Measurements from ENCODE around the gene HAPSTR1. TPM values are rescaled to one million over a fixed set of nuclear protein-coding genes. Genes with fewer than 3 reads are reported as not detected.

The HAPSTR1 gene
- total and polyA plus RNA-seq, 4 donors, result 14.0 to 67.5 (median 42.3) TPM

GRCh38 chr16:9124908-9125584, 33.6 kb downstream of the HAPSTR1 start:
- Histone ChIP-seq H3K4me3 (ENCODE audit: low read length in 2 of 2) (no peak overlapping the region), H3K4me1 (ENCODE audit: control insufficient read depth in 1 of 2, insufficient read depth in 2 of 2, low read length in 2 of 2) (peaks cover 0 to 3% of the 10 kb centered on the region in 2 donors), H3K27ac (ENCODE audit: low read depth in 1 of 2, low read length in 2 of 2) (no peak overlapping the region), H3K27me3 (ENCODE audit: control insufficient read depth in 1 of 2, insufficient read depth in 2 of 2, low read length in 1 of 2) (no peaks in the 10 kb centered on the region), H3K36me3 (ENCODE audit: control insufficient read depth in 1 of 2, insufficient read depth in 2 of 2, low read length in 1 of 2) (no peaks in the 10 kb centered on the region), H3K9me3 (ENCODE audit: control insufficient read depth, low read length) (no peaks in the 10 kb centered on the region)
- WGBS, 2 donors, result 64 to 76% methylated on average over 12 of the region's 12 CpGs
- ATAC-seq (ENCODE audit: low FRiP score) (peak; percentile 29), DNase-seq (no peak)
- intact Hi-C loops (cut with DNase I), result no loop called here

GRCh38 chr16:9125658-9126505, 34.4 kb downstream of the HAPSTR1 start:
- H3K27ac ChIP-seq (ENCODE audit: low read depth in 1 of 2, low read length in 2 of 2), result no peak overlapping the region
- H3K27me3 ChIP-seq (ENCODE audit: control insufficient read depth in 1 of 2, insufficient read depth in 2 of 2, low read length in 1 of 2), result no peaks in the 10 kb centered on the region
- H3K4me1 ChIP-seq (ENCODE audit: control insufficient read depth in 1 of 2, insufficient read depth in 2 of 2, low read length in 2 of 2), result peaks cover 0 to 3% of the 10 kb centered on the region in 2 donors
- DNase-seq (no peak), ATAC-seq (ENCODE audit: low FRiP score) (no peak)
- no peak overlapping the region for H3K4me3 ChIP-seq (ENCODE audit: low read length in 2 of 2)
- 73 to 81% methylated on average over 17 of the region's 17 CpGs for WGBS, 2 donors
- no peaks in the 10 kb centered on the region for H3K36me3 ChIP-seq (ENCODE audit: control insufficient read depth in 1 of 2, insufficient read depth in 2 of 2, low read length in 1 of 2)
- no peaks in the 10 kb centered on the region for H3K9me3 ChIP-seq (ENCODE audit: control insufficient read depth, low read length)
- intact Hi-C loops (cut with DNase I), result no loop called here

GRCh38 chr16:9126609-9127008, 35.2 kb downstream of the HAPSTR1 start:
- 72 to 86% methylated on average over 2 of the region's 2 CpGs for WGBS, 2 donors
- Histone ChIP-seq H3K4me1 (ENCODE audit: control insufficient read depth in 1 of 2, insufficient read depth in 2 of 2, low read length in 2 of 2) (peaks cover 0 to 3% of the 10 kb centered on the region in 2 donors), H3K27ac (ENCODE audit: low read depth in 1 of 2, low read length in 2 of 2) (no peak overlapping the region), H3K27me3 (ENCODE audit: control insufficient read depth in 1 of 2, insufficient read depth in 2 of 2, low read length in 1 of 2) (no peaks in the 10 kb centered on the region), H3K9me3 (ENCODE audit: control insufficient read depth, low read length) (no peaks in the 10 kb centered on the region), H3K4me3 (ENCODE audit: low read length in 2 of 2) (no peak overlapping the region), H3K36me3 (ENCODE audit: control insufficient read depth in 1 of 2, insufficient read depth in 2 of 2, low read length in 1 of 2) (no peaks in the 10 kb centered on the region)
- ATAC-seq (ENCODE audit: low FRiP score) (no peak), DNase-seq (no peak)
- intact Hi-C loops (cut with DNase I), result no loop called here

GRCh38 chr16:9128346-9129342, 37.2 kb downstream of the HAPSTR1 start:
- Histone ChIP-seq H3K4me1 (ENCODE audit: control insufficient read depth in 1 of 2, insufficient read depth in 2 of 2, low read length in 2 of 2) (peaks cover 0 to 3% of the 10 kb centered on the region in 2 donors), H3K9me3 (ENCODE audit: control insufficient read depth, low read length) (no peaks in the 10 kb centered on the region), H3K27me3 (ENCODE audit: control insufficient read depth in 1 of 2, insufficient read depth in 2 of 2, low read length in 1 of 2) (no peaks in the 10 kb centered on the region), H3K27ac (ENCODE audit: low read depth in 1 of 2, low read length in 2 of 2) (peak overlapping the region in 1 of 2 donors; percentile 60), H3K4me3 (ENCODE audit: low read length in 2 of 2) (no peak overlapping the region), H3K36me3 (ENCODE audit: control insufficient read depth in 1 of 2, insufficient read depth in 2 of 2, low read length in 1 of 2) (no peaks in the 10 kb centered on the region)
- intact Hi-C loops (cut with DNase I), result no loop called here
- ATAC-seq (ENCODE audit: low FRiP score) (no peak), DNase-seq (no peak)
- WGBS, 2 donors, result 60 to 63% methylated on average over 14 of the region's 14 CpGs

DNA sequence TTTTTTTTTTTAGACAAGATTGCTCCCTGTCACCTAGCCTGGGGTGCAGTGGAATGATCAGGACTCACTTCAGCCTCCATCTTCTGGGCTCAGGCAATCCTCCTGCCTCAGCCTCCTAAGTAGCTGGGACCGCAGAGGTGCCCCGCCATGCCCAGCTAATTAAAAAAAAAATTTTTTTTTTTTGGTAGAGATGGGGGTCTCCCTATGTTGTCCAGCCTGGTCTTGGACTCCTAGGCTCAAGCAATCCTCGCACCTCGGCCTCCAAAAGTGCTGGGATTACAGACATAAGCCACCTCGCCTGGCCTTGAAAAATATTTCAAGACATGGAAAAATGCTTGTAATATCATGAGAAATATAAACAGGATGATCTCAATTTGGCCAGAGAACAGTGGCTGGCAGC, 42.9 kb downstream of the HAPSTR1 start:
- Histone ChIP-seq H3K9me3 (ENCODE audit: control insufficient read depth, low read length) (no peaks in the 10 kb centered on the region), H3K27me3 (ENCODE audit: control insufficient read depth in 1 of 2, insufficient read depth in 2 of 2, low read length in 1 of 2) (no peaks in the 10 kb centered on the region), H3K27ac (ENCODE audit: low read depth in 1 of 2, low read length in 2 of 2) (no peak overlapping the region), H3K4me3 (ENCODE audit: low read length in 2 of 2) (no peak overlapping the region), H3K4me1 (ENCODE audit: control insufficient read depth in 1 of 2, insufficient read depth in 2 of 2, low read length in 2 of 2) (no peaks in the 10 kb centered on the region), H3K36me3 (ENCODE audit: control insufficient read depth in 1 of 2, insufficient read depth in 2 of 2, low read length in 1 of 2) (no peaks in the 10 kb centered on the region)
- WGBS, 2 donors, result 93 to 97% methylated on average over 5 of the region's 5 CpGs
- ATAC-seq (ENCODE audit: low FRiP score), result no peak
- no peak for DNase-seq
- intact Hi-C loops (cut with DNase I), result no loop called here

GRCh38 chr16:9134739-9135138, 43.3 kb downstream of the HAPSTR1 start:
- no peaks in the 10 kb centered on the region for H3K9me3 ChIP-seq (ENCODE audit: control insufficient read depth, low read length)
- 33 to 41% methylated on average over 5 of the region's 5 CpGs for WGBS, 2 donors
- no peaks in the 10 kb centered on the region for H3K4me1 ChIP-seq (ENCODE audit: control insufficient read depth in 1 of 2, insufficient read depth in 2 of 2, low read length in 2 of 2)
- H3K4me3 ChIP-seq (ENCODE audit: low read length in 2 of 2), result no peak overlapping the region
- H3K27ac ChIP-seq (ENCODE audit: low read depth in 1 of 2, low read length in 2 of 2), result no peak overlapping the region
- no peaks in the 10 kb centered on the region for H3K36me3 ChIP-seq (ENCODE audit: control insufficient read depth in 1 of 2, insufficient read depth in 2 of 2, low read length in 1 of 2)
- DNase-seq (peak; percentile 59 to 81), ATAC-seq (ENCODE audit: low FRiP score) (peak; percentile 46)
- H3K27me3 ChIP-seq (ENCODE audit: control insufficient read depth in 1 of 2, insufficient read depth in 2 of 2, low read length in 1 of 2), result no peaks in the 10 kb centered on the region
- intact Hi-C loops (cut with DNase I), result no loop called here

- Histone ChIP-seq H3K36me3 (ENCODE audit: control insufficient read depth in 1 of 2, insufficient read depth in 2 of 2, low read length in 1 of 2) (no peaks in the 10 kb centered on the region), H3K4me3 (ENCODE audit: low read length in 2 of 2) (no peak overlapping the region), H3K27me3 (ENCODE audit: control insufficient read depth in 1 of 2, insufficient read depth in 2 of 2, low read length in 1 of 2) (no peaks in the 10 kb centered on the region), H3K9me3 (ENCODE audit: control insufficient read depth, low read length) (no peaks in the 10 kb centered on the region), H3K4me1 (ENCODE audit: control insufficient read depth in 1 of 2, insufficient read depth in 2 of 2, low read length in 2 of 2) (no peaks in the 10 kb centered on the region), H3K27ac (ENCODE audit: low read depth in 1 of 2, low read length in 2 of 2) (no peak overlapping the region)
- DNase-seq (peak in 1 of 2 donors; percentile 40), ATAC-seq (ENCODE audit: low FRiP score) (no peak)
- intact Hi-C loops (cut with DNase I), result no loop called here
- 78 to 83% methylated on average over 8 of the region's 8 CpGs for WGBS, 2 donors
Observed at GRCh38 chr16:9135797-9136196, 44.4 kb downstream of the HAPSTR1 start.

GRCh38 chr16:9136596-9136995, 45.2 kb downstream of the HAPSTR1 start:
- 86 to 87% methylated on average over 13 of the region's 13 CpGs for WGBS, 2 donors
- no peaks in the 10 kb centered on the region for H3K9me3 ChIP-seq (ENCODE audit: control insufficient read depth, low read length)
- DNase-seq (peak; percentile 33 to 37), ATAC-seq (ENCODE audit: low FRiP score) (no peak)
- no peaks in the 10 kb centered on the region for H3K27me3 ChIP-seq (ENCODE audit: control insufficient read depth in 1 of 2, insufficient read depth in 2 of 2, low read length in 1 of 2)
- intact Hi-C loops (cut with DNase I), result no loop called here
- H3K4me3 ChIP-seq (ENCODE audit: low read length in 2 of 2), result no peak overlapping the region
- no peaks in the 10 kb centered on the region for H3K36me3 ChIP-seq (ENCODE audit: control insufficient read depth in 1 of 2, insufficient read depth in 2 of 2, low read length in 1 of 2)
- H3K4me1 ChIP-seq (ENCODE audit: control insufficient read depth in 1 of 2, insufficient read depth in 2 of 2, low read length in 2 of 2), result no peaks in the 10 kb centered on the region
- H3K27ac ChIP-seq (ENCODE audit: low read depth in 1 of 2, low read length in 2 of 2), result no peak overlapping the region
